GM19238 (cell line): Measurements from ENCODE around the gene GOLGA6L9.
"Not testable (repeated sequence)": the region's sequence is repeated elsewhere in the genome, so short reads cannot be mapped to it uniquely, and the experiment has no call there.

Source experiments
- DNase-seq: peaks from one replicate; pipeline ENCODE4 v3.0.0; 2011; ENCODE audit warnings: low spot score; ENCODE audit not compliant: insufficient read length

GOLGA6L9 gene

GRCh38 chr15:82468205-82468604 lies 38.6 kb downstream of the GOLGA6L9 start:
- DNase-seq = not testable (repeated sequence)

GRCh38 chr15:82469381-82469780 lies 39.8 kb downstream of the GOLGA6L9 start:
- DNase-seq = not testable (repeated sequence)

GRCh38 chr15:82472269-82472982 lies 42.8 kb downstream of the GOLGA6L9 start:
- not testable (repeated sequence) for DNase-seq

- not testable (repeated sequence) for DNase-seq
These were observed 45.1 kb downstream of the GOLGA6L9 start for GRCh38 chr15:82474596-82475325.

- not testable (repeated sequence) for DNase-seq
These were observed 45.8 kb downstream of the GOLGA6L9 start for GRCh38 chr15:82475345-82475967.

GRCh38 chr15:82476697-82477342 lies 47.2 kb downstream of the GOLGA6L9 start:
- not testable (repeated sequence) for DNase-seq

GRCh38 chr15:82477343-82478057 lies 47.9 kb downstream of the GOLGA6L9 start:
- not testable (repeated sequence) for DNase-seq
